KBM-7 (cell line): Measurements from ENCODE around the gene CBX2.
A peak's percentile ranks its signal among the peaks of the same experiment; 100 is the strongest.

Experiments
- DNase-seq: peaks from one replicate; pipeline ENCODE4 v3.0.0-alpha.2; 2015
- in situ Hi-C: fragments of 300-500 bp; cut with MboI; formaldehyde crosslinking; loops from 2 replicates; pipeline ENCODE4 v1.14.3; 2020; ENCODE audit warnings: low sequenced_read_pairs, low pct_unique_long_range_greater_than_20kb, mixed read lengths

Gene CBX2

DNA sequence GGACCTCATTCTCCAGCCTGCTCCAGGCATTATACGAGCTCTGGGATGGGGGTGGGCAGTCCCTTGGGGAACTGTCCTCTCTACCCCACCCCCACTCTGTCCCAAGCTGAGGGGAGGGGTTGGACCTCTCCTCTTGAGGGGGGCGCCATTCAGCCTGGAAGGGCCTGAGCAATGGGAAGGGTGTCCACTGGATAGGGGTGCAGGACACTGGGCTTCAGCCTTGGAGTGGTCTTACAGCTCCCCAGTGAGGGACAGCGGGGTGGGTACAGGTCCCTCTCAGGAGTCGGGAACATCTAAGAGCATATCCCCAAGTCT, 28.5 kb downstream of the CBX2 start:
- DNase-seq, result no peak
- in situ Hi-C loops, result no loop called here

DNA sequence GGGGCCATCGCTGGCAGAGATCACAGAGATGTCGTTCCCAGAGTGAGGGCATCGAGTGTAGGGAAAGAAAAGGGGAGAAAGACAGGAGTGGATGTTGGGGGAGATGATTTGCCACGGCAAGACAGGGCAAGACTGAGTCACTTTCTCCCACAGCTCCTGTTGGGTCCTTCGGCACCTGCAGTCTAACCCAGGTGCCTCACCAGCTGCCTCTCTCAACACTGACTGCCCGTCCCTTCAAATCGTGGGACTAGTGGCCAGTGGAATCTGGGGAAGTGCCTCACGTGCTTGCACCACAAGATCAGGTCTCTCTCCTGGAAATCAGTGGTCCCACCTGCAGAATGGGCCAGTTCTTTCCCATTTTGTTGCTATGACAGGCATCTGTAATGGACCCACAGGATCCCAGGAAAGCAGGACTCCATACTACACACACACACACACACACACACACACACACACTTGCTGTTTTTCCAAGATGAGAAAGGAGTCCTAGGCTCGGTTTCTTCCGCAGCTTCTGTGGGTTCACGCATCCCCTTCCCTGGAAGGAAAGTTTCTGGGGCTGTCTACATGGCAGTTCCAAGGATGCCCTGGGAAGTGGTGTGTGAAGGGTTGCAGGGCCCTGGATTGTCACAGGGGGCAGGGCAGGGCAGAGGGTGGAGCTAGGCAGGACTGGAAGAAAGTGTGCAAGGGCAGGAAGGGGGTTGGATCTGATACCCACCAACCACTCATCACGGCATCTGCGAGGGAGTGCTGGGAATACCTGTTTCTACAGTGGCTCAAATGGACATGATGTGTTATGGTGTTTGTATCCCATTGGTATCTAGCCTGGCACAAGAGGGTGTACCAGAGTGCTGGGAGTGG, 29.1 kb downstream of the CBX2 start:
- in situ Hi-C loops, result no loop called here
- no peak for DNase-seq

DNA sequence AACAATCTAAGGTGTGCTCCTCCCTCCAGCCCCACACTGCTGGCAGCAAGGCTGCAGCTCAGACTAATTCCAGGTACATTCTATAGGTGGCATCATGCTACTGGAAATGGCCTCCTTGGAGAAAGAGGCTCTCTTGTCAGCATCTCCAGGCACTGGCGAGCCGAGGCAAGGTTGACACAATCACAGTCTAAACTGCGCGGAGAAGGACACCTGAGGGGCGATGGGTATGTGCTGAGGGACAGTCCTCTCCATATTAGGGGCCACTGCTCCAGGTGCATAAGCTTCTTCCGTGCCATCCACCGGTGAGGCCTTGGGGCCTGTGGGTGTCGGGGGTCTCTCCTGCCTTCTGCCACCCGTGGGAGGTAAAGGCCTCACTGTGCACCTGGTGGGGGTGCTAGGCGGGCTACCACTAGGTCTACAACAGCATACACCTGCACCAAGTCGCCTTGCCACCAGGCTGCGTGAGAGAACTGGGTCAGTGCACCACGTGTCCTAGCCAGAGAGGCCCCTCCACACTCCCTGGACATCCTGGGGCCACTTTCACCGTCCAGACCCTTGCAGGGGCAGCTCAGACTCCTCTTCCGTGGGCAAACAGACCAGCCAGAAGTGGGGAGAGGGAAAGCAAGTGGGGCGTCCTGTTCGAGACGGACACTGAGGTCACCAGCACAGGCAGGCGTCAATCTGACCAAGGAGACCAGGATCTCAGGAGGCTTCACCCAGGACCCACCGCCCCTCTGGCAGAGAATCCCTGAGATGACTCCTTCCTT, 31.0 kb downstream of the CBX2 start:
- in situ Hi-C loops, result no loop called here
- peak; percentile 33 for DNase-seq

DNA sequence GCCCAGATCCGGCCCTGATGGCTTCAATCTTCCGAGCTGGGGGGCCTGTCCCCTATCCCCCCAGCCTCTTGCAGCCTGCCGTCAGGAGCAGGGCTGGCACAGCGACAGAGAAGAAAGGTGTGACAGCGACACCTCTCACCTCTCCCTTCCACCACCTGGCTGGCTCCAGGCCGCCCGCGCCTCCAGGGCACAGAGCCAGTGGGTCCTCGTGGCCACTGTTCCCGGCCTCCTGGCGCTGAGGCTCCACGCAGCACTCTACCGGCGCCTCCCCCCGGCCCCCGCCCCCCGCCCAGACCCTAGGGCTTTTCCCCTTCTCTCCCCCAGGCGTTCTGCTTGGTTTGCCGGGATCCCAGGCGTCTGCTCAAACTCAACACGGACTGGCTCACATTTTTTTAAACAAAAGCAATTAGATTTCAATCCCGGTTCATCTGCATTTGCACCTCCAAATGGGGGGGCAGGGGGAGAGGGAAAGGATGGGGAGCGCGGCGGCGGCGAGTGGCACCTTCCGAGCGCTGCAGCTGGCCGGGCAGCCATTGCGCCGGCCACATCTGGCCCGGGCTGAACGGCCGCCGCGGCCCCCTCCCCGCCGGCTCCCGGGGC, 31.7 kb downstream of the CBX2 start:
- no peak for DNase-seq
- in situ Hi-C loops, result no loop called here

DNA sequence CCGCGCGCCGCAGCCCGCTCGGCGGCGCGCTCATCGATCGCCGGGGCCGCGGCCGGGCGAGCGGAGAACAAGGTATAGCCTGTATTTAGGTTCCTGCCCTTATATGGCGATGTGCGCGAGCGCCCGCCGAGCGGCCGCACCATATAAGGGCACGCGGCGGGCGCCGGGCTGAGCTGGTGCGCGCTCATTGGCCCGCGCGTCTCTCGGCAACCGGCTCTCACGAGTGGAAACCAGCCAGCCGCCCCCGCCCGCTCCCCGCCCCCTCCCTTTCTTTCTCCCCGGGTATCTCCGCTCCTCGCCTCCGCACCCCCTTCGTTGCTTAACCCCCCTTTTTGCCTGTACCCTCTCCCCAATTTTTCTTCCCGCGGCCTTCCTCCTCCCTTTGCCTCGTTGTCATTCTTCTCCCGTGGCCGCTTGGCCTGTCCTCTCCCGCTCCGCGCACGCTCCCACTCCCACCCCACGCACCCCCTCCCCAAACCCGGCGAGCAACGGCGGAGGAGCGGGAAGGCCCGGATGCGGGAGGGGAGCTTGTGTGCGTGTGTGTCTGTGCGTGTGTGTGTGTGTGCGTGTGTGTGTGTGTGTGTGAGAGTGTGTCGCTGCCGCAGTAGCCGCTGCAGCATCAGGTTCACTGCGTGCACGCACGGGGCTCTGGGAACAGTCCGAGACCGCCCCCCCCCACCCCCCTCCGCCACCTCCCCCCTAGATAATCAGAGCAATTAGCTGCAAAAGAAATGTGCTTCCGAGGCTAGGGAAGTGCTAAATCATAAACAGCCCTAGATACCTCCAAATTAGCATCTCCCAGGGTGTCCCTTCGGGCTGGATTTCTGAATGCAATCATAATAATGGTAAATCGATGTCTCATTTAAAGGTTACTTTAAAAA, 32.4 kb downstream of the CBX2 start:
- in situ Hi-C loops, result no loop called here
- DNase-seq, result peak; percentile 79

DNA sequence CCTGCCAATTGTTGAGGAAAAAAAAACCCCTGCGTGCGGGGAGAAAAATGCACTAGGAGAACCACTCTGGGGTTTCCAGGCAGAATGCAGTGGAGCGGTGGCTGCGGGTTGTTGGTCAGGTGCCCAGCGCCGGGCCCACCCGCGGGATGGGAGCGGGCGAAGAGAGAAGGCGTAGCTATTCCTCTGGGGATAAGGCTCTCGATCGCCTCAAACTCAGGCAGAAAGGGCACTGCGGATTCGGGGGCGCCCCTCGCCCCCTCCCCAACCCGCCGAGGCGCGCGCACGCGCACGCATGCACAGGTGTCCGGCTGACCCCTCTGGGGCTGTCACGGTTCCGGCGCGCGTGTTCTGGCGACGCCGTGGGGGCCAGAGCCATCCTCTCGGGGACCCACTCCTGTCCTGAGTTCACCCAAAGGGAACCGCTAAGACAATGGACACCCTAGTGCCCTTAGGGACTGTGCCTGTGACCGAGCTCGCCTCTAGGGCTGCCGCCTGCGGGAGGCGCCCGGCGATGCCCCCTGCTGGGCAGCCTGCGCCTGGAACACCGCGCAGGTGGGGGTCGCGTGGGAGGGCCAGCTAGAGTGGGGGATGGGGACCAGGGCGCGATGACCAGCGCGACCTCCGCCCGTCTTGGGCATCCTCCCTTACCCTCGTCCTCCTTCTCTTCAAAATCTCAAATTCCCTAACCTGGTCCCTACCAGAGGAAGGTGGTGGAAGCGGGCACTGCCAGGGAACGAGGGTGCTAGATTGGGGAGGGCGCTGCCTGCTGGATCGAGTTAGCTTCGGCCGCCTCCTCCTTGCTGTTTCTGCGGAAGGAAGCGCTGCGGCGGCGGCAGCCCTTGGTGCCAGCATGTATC, 33.3 kb downstream of the CBX2 start:
- peak; percentile 75 for DNase-seq
- in situ Hi-C loops, result no loop called here

DNA sequence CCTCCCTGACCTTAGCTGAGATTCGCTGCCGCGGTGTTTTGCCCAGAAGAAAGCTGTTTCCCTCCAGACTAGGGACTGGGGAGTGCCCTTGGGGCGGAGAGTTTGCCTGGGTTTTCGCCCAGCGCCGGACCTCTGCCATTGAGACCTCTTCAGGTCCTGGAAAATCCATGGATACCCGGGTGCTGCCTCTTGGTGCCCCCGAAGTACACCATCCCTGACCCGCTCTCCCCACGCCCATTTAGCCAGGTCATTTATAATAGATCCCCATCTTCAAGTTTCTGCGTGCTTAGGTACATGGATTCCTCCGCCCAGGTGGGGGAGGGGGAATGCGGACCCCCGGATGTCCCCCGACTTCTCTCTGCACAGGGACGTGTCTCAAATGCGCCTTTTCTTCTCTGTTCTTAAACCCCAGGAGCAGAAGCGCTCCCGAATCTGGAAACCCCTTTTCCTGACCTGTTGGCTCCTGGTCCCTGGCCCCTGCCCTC, 34.0 kb downstream of the CBX2 start:
- in situ Hi-C loops, result no loop called here
- DNase-seq, result no peak

DNA sequence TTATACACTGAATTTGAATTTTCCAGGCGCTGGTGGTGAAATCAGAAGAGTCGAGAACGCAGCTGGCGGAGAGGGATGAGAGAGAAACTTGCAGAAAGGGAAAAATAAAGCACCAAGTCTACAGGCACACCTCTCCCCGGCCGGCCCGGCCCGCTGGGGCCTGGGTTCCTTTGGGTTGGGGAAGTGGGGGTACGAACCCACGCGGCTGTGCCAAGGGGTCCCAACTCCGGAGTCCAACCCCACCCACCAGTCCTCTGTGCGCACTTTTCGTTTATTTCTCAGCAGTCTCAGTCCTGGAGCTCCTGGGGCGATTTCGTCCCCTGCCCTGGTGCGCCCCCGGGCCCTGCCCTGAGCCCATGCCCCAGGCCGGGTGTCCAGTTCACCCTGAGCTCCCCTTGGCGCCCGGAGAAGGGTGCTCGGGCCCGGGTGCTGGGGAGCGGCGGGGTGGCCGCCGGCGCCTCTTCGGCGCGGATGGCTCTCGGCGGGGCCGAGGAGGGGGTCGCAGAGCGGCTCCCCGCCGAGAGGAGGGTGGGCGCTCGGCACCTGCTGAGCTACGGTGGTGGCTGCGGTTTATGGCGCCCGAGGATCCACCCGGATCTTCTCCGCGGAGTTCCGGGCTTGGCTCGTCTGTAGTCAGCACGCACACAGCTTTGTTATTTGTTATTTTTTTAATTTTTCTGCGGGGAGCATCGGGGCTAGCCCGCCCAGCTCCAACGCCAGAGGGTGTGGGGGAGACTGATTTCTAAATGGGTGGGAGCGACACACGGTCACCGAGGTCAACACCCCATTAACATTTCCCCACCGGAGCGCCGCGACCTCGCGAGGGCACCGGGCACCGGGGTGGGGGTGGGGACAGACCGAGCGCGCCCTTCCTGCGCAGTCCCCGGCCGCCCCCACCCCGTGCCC, 34.7 kb downstream of the CBX2 start:
- in situ Hi-C loops, result no loop called here
- DNase-seq, result no peak

DNA sequence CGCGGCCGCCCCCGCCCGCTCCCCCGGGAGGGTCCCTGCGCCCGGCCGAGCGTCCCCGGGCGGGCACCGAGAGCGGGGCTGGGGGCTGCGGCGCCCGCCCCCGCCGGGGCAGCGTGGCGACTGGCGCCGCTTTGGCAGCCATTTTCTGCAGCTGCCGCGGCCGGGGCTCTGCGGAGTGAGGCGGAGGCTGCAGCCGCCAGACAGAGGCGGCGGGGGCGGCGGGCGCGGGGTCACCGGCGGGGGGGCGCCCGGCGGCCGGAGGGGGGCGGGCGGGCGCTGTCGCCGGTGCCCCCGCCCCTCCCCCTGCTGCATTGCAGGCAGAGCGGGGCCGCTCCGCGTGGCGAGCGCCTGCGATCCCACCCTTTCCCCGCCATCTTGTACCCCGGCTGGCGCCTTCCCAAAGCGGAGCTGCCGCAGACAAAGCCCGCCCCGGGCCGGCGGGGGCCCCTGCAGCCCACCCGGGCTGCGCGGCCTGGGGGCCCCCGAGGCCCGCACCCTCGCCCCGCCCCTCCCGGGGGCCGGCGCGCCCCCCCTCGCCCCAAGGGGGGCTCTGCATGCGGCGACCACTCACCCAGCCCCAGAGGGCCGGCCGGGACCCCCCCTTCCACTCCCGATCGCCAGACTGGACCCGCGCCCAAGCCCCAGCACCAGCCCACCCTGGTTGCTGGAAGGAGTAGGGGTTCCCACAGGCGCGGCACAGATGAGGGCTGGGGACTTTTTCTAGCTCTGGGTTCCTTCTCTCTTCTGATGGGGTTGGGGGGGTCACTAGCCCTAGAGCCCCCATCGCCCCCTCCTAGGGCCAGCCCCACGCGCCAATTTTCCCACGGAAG, 35.6 kb downstream of the CBX2 start:
- no peak for DNase-seq
- in situ Hi-C loops, result no loop called here

DNA sequence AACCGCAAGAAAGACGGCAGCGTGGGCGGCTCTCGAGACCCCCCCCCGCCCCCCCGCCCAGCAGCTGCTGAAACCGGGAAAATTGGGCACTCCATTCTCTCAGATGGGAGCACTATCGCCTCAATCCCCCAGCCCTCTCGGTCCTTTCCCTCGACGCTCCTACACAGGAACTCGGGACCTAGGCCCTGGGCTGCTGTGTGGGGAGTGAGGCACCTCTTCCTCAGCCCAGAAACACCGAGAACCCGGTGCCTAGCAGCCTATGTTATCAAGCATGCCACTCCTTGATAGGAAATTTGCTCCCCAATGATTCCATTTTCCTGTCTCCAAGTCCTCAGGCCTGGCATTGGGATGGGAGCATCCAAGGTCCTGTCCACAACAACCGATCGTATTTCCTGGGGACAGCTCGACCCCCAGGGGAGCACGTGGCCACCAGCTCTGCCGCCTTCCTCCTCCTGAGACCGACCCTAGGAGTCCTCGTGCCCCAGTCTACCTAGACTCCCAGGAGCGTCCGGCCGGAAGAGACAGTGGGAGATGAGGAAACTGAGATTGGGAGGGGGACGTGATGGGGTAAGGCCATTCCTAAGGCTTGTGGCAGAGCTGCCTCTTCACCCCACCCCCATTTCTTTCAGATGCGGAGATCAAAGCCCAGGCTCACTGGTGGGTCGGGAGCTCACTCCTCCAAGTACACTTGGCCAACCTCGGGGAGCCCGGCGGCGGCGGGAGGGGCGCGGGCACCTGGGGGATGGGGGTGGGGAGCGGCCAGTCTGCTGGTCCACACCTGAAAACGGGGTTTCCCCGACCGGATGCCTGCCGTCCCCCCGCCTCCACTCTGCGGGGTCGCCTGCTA, 36.4 kb downstream of the CBX2 start:
- in situ Hi-C loops, result no loop called here
- DNase-seq, result no peak

DNA sequence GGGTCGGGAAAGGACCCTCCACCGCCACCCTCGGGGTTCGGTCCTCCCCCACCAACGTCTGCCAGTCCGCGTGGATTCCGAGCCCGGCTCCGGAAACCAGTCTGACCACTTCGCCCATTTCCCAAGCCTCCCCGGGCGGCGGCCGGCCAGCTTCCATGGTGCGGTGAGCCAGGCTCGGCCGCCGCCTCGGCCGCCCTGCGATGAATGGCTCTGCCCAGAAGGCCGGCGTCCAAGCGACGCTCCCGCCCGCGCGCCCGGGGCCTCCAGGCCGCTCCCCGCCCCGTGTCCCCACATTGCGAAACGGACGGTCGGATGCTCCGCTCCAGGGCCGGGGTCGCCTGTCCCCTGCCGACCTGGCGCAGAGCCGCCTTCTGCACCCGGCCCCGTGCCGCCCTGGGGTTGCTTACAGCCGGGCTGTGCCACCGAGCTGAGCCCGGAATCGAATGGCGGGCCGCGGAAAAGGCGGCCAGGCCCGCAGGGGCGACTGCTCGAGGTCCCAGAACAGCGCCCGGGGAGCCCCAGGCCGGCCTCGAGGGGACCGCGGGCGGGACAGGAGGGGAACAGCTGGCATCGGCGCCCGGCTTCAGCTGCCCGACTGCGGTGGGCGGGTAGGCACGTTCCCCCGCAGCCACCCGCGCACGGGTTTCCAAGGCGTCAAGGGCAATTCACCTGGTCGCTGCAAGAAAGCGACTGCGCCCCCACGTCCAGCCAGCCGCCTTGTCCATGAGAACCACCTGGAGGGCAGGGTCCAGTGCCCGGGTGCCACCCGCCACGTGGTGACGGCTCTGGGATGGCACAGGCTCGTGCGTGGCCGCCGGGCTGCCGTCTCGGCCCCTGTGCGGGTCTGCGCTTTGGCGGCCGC, 37.3 kb downstream of the CBX2 start:
- in situ Hi-C loops, result no loop called here
- no peak for DNase-seq

DNA sequence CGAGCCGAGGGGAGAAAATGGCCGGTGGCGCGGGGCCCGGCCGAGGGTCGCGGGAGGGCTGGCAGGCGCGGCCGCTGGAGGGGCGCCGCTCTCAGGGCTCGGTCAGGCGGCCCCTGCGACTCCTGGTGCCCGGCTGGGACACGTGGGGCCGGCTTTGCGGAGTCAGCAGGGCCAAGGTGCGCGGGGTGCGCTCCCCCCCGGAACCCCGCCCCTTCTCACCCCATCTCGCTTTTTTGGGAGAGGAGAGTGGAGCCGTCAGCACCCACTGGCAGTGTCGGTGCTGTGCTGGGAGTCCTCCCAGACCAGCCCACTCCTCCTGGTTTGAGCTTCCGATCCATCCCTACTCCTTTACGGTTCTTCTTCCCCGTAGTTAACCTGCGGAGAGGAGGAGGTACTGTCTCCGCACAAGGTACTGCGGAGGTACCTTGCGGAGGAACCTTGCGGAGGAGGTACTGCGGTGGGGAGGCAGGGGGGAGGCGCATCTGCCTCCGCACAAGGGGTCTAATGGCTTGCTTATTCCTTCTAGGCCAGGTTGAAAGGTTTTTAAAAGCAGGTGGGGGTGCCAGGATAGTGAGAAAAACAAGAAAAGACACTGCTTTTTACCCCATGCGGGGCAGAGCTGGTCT, 38.0 kb downstream of the CBX2 start:
- in situ Hi-C loops, result no loop called here
- no peak for DNase-seq

DNA sequence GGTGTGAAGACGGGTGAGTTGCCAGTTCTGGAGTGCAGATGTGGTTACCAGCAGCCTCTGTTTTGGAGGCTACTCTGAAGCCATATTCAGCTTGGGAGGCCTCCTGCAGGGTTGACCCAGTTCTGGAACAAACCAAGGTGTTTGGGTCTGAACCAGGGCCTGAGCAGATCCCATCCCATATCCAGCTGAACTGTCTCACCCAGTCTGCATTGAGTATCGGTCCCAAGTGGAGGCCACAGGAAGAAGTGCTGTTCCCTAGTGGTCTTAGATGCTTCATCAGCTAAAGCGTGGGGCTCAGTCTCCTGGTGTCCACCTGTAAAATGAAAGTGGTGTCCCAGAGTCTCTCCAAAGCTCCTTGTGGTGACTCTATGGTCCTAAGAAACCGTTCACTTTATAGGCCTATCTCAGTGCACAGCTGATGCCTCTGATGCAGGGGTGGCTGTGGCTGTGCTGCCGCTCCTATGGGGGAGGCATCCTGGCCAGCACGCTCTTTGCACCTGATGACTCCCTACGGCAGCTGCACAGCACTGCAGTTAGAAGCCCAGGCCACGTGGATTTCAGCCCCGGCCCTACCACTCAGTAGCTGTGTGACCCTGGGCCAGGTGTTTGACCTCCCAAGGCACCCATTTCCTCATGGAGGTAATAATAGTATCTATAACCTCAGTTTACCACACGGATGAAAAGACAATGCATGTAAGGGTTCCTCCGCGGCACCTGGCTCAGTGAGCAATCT, 40.2 kb downstream of the CBX2 start:
- in situ Hi-C loops, result no loop called here

DNA sequence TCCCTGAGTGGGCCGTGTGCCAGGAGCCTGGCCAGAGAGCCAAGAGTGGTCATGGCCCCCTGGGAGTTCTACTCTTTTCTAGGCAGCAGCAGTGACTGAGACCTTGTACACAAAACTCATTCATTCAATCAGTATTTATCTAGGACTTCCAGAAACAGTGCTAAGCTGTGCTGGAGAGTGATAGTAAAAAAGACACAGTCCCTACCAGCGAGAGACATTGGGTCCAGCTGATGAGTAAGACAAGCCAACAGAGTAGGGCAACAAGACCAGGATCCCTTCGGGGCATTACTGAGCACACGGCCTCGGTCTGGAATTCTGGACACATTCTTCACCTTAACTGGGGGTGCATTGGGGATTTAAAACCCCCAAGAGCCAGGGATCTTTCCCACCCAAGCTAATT, 41.1 kb downstream of the CBX2 start:
- no peak for DNase-seq
- in situ Hi-C loops, result no loop called here

More for the DNA sequence above, 40.2 kb downstream of the CBX2 start:
- no peak for DNase-seq
